ENCODE data around the gene GUF1. TPM values are rescaled to one million over a fixed set of nuclear protein-coding genes. Genes with fewer than 3 reads are reported as not detected.

GUF1 gene
- polyA plus RNA-seq, 3 donors, result 6.2 to 11.3 (median 8.4) TPM

GRCh38 chr4:44704673-44705072 is 26.5 kb downstream of the GUF1 start:
- H3K9ac ChIP-seq (ENCODE audit: insufficient read depth, low read length, poor library complexity, severe bottlenecking), result no peak overlapping the region
- H3K27ac ChIP-seq (ENCODE audit: low read depth in 1 of 2, low read length in 2 of 2), result no peak overlapping the region
- no peaks in the 10 kb centered on the region for H3K9me3 ChIP-seq (replicated peaks in 1 of 2; ENCODE audit: control insufficient read depth in 1 of 2, insufficient read depth in 1 of 2, low read length in 2 of 2)
- no peaks in the 10 kb centered on the region for H3K9me3 Mint-ChIP-seq
- H3K4me1 Mint-ChIP-seq, result no peaks in the 10 kb centered on the region
- H3K4me3 Mint-ChIP-seq, result no peak overlapping the region
- no peak overlapping the region for H2AFZ ChIP-seq (ENCODE audit: insufficient read depth, low read depth, low read length, poor library complexity, severe bottlenecking)
- peaks cover 35 to 46% of the 10 kb centered on the region in 2 donors for H3K36me3 Mint-ChIP-seq
- H3K36me3 ChIP-seq (replicated peaks in 1 of 2; ENCODE audit: control insufficient read depth in 1 of 2, insufficient read depth in 2 of 2, low read length in 2 of 2), result peaks cover 41 to 74% of the 10 kb centered on the region in 2 donors
- TF ChIP-seq, protein P1, sequence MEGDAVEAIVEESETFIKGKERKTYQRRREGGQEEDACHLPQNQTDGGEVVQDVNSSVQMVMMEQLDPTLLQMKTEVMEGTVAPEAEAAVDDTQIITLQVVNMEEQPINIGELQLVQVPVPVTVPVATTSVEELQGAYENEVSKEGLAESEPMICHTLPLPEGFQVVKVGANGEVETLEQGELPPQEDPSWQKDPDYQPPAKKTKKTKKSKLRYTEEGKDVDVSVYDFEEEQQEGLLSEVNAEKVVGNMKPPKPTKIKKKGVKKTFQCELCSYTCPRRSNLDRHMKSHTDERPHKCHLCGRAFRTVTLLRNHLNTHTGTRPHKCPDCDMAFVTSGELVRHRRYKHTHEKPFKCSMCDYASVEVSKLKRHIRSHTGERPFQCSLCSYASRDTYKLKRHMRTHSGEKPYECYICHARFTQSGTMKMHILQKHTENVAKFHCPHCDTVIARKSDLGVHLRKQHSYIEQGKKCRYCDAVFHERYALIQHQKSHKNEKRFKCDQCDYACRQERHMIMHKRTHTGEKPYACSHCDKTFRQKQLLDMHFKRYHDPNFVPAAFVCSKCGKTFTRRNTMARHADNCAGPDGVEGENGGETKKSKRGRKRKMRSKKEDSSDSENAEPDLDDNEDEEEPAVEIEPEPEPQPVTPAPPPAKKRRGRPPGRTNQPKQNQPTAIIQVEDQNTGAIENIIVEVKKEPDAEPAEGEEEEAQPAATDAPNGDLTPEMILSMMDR (IDR thresholded peaks at IDR 0.05), result no peak
- H4K20me1 ChIP-seq (ENCODE audit: insufficient read depth, low read length), result no peaks in the 10 kb centered on the region
- no peaks in the 10 kb centered on the region for H3K79me2 ChIP-seq (ENCODE audit: insufficient read depth, low read length)
- WGBS (ENCODE audit: insufficient coverage), result no CpG with 5 or more reads among the region's 4 CpGs
- no peak overlapping the region for H3K27ac Mint-ChIP-seq
- no peaks in the 10 kb centered on the region for H3K27me3 Mint-ChIP-seq (ENCODE audit: low read depth in 3 of 3)
- no peak overlapping the region for H3K4me2 ChIP-seq (replicated peaks; ENCODE audit: extremely low read depth, low read length, poor library complexity, severe bottlenecking)
- H3K4me3 ChIP-seq (replicated peaks in 1 of 3; ENCODE audit: low read depth in 2 of 3, low read length in 3 of 3), result no peak overlapping the region
- no peaks in the 10 kb centered on the region for H3K4me1 ChIP-seq (ENCODE audit: control insufficient read depth in 1 of 2, insufficient read depth in 2 of 2, low read length in 2 of 2)
- no peaks in the 10 kb centered on the region for H3K27me3 ChIP-seq (ENCODE audit: control insufficient read depth in 2 of 2, insufficient read depth in 2 of 2, low read length in 2 of 2)
- no peak for DNase-seq
- intact Hi-C loops (cut with micrococcal nuclease), result no loop called here

DNA sequence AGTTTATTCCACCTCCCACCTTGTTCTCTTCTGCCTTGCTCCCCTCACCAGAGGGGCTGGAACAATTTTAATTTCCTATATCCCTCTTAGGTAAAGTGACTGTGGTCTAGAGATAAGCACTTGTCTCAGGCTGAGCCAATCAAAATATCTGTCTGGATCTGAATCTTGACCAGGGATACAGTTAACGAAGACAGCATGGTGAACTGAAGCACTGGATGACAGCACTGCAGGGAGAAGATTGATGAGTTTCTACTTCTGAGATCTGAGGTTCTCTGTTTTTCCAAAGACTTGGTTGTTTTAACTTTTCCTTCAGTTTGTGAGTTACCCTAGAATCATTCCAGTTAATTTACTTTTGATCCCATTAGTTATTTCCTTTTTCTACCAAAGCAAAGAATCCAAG is 34.9 kb downstream of the GUF1 start:
- H3K36me3 ChIP-seq (replicated peaks in 1 of 2; ENCODE audit: control insufficient read depth in 1 of 2, insufficient read depth in 2 of 2, low read length in 2 of 2), result peaks cover 3 to 7% of the 10 kb centered on the region in 2 donors
- no peak overlapping the region for H2AFZ ChIP-seq (ENCODE audit: insufficient read depth, low read depth, low read length, poor library complexity, severe bottlenecking)
- H4K20me1 ChIP-seq (ENCODE audit: insufficient read depth, low read length), result no peaks in the 10 kb centered on the region
- no peaks in the 10 kb centered on the region for H3K79me2 ChIP-seq (ENCODE audit: insufficient read depth, low read length)
- H3K27me3 ChIP-seq (ENCODE audit: control insufficient read depth in 2 of 2, insufficient read depth in 2 of 2, low read length in 2 of 2), result no peaks in the 10 kb centered on the region
- H3K4me2 ChIP-seq (replicated peaks; ENCODE audit: extremely low read depth, low read length, poor library complexity, severe bottlenecking), result no peak overlapping the region
- intact Hi-C loops (cut with micrococcal nuclease), result no loop called here
- H3K4me1 ChIP-seq (ENCODE audit: control insufficient read depth in 1 of 2, insufficient read depth in 2 of 2, low read length in 2 of 2), result no peaks in the 10 kb centered on the region
- H3K9me3 ChIP-seq (replicated peaks in 1 of 2; ENCODE audit: control insufficient read depth in 1 of 2, insufficient read depth in 1 of 2, low read length in 2 of 2), result no peaks in the 10 kb centered on the region
- Mint-ChIP-seq H3K9me3 (no peaks in the 10 kb centered on the region), H3K27me3 (ENCODE audit: low read depth in 3 of 3) (peaks cover 0 to 1% (median 0%) of the 10 kb centered on the region in 3 donors), H3K36me3 (peaks cover 11 to 13% of the 10 kb centered on the region in 2 donors), H3K4me1 (no peaks in the 10 kb centered on the region), H3K4me3 (no peak overlapping the region), H3K27ac (peak overlapping the region in 2 of 7 donors; percentile 42 to 57)
- 100% methylated on average over 1 of the region's 1 CpG for WGBS (ENCODE audit: insufficient coverage)
- no peak overlapping the region for H3K9ac ChIP-seq (ENCODE audit: insufficient read depth, low read length, poor library complexity, severe bottlenecking)
- TF ChIP-seq, protein P1 (IDR thresholded peaks at IDR 0.05), result no peak
- no peak overlapping the region for H3K27ac ChIP-seq (ENCODE audit: low read depth in 1 of 2, low read length in 2 of 2)
- no peak for DNase-seq
- H3K4me3 ChIP-seq (replicated peaks in 1 of 3; ENCODE audit: low read depth in 2 of 3, low read length in 3 of 3), result no peak overlapping the region
